ENCODE results near the gene CLIC6. TPM values are rescaled to one million over a fixed set of nuclear protein-coding genes. Genes with fewer than 3 reads are reported as not detected.
A peak's percentile ranks its signal among the peaks of the same experiment; 100 is the strongest.

The CLIC6 gene
- total RNA-seq = 1 to 10 TPM; 2.5 to 10.0 (median 3.7) TPM

DNA sequence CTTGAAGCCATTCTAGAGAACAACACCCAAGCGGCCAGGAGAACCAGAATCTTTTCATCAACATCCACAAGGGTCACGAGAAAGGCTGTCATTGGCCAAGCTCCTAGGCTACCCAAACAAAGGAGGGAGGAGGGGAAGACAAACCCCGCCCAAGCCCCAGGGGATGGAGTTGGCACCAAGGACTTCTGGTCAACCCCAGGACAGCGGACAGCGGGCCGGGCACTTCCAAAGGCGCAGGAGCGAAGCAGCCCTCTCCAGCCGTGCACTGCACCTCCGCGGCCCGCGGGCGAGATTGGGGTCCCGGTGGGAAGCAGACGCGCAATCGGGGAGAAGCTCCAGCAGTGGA lies at the start of gene CLIC6:
Gene CLIC6, plus strand, starts transcription at position 192 of the 346 bp plus-strand sequence. CDS start 395 bp downstream, outside the sequence.
- peaks cover 26% of the 10 kb centered on the region for H3K4me1 ChIP-seq
- H3K27ac ChIP-seq = peak within 1 kb of the TSS; percentile 72
- peaks cover 50% of the 10 kb centered on the region for H3K27me3 ChIP-seq
- DNase-seq (ENCODE audit: low spot score in 2 of 2) = peak in 1 of 2 donors; percentile 82
- WGBS = 25% methylated on average over 11 of the region's 18 CpGs
- no peaks in the 10 kb centered on the region for H3K9me3 ChIP-seq
- no peaks in the 10 kb centered on the region for H3K36me3 ChIP-seq
- TF ChIP-seq, protein P1, sequence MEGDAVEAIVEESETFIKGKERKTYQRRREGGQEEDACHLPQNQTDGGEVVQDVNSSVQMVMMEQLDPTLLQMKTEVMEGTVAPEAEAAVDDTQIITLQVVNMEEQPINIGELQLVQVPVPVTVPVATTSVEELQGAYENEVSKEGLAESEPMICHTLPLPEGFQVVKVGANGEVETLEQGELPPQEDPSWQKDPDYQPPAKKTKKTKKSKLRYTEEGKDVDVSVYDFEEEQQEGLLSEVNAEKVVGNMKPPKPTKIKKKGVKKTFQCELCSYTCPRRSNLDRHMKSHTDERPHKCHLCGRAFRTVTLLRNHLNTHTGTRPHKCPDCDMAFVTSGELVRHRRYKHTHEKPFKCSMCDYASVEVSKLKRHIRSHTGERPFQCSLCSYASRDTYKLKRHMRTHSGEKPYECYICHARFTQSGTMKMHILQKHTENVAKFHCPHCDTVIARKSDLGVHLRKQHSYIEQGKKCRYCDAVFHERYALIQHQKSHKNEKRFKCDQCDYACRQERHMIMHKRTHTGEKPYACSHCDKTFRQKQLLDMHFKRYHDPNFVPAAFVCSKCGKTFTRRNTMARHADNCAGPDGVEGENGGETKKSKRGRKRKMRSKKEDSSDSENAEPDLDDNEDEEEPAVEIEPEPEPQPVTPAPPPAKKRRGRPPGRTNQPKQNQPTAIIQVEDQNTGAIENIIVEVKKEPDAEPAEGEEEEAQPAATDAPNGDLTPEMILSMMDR (IDR thresholded peaks at IDR 0.05) = no peak
- TF ChIP-seq EP300 (IDR thresholded peaks at IDR 0.05) (no peak), POLR2AphosphoS5 (IDR thresholded peaks at IDR 0.05) (no peak), POLR2A (IDR thresholded peaks at IDR 0.05) (no peak)
- H3K4me3 ChIP-seq = peak within 1 kb of the TSS; percentile 62

DNA sequence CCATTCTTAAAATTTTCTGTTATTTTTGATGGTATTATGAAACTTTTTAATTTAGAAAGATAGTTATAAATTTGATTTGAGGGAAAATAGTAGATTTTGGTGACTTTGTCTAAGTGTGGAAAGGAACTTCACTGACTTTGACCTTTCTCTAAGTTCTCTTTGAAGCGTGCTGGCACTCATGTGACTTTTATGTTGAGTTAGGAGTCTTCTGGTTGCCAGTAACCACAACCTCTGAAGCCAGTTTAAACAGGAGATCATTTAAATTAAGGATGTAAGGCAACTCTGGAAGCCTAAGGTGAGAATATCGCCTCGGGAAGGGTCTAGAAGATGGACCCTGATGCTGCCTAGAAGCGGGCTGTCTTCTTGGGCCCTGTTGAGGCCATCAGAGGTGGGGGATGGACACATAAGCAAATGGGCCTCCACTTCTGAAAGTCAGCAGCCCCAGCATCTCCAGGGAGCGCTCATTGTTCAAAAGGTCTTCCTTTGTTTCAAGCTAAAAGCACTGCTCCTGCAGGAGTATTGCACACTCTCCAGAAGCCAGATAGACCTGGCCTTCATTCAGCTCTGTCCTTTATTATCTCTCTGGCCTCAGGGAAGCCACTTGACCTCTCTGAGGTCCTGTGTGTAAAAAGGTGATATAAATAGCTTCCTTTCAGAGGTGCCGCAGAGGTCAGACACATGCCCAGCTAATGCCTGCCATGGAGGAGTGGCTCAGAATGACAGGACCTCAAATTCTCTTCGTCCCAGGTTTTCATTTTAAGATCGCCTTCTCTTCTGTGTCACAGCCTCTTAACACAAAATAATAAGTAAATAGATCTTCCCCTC lies 48.7 kb upstream of the CLIC6 start:
- Histone ChIP-seq H3K9me3 (no peaks in the 10 kb centered on the region), H3K4me3 (no peak overlapping the region), H3K27me3 (no peaks in the 10 kb centered on the region), H3K27ac (no peak overlapping the region), H3K36me3 (no peaks in the 10 kb centered on the region), H3K4me1 (peaks cover 7% of the 10 kb centered on the region)
- TF ChIP-seq EP300 (IDR thresholded peaks at IDR 0.05) (no peak), POLR2A (IDR thresholded peaks at IDR 0.05) (no peak)
- TF ChIP-seq, protein P1 (IDR thresholded peaks at IDR 0.05) = no peak
- 78% methylated on average over 8 of the region's 8 CpGs for WGBS
- DNase-seq (ENCODE audit: low spot score in 2 of 2) = peak in 1 of 2 donors; percentile 20

DNA sequence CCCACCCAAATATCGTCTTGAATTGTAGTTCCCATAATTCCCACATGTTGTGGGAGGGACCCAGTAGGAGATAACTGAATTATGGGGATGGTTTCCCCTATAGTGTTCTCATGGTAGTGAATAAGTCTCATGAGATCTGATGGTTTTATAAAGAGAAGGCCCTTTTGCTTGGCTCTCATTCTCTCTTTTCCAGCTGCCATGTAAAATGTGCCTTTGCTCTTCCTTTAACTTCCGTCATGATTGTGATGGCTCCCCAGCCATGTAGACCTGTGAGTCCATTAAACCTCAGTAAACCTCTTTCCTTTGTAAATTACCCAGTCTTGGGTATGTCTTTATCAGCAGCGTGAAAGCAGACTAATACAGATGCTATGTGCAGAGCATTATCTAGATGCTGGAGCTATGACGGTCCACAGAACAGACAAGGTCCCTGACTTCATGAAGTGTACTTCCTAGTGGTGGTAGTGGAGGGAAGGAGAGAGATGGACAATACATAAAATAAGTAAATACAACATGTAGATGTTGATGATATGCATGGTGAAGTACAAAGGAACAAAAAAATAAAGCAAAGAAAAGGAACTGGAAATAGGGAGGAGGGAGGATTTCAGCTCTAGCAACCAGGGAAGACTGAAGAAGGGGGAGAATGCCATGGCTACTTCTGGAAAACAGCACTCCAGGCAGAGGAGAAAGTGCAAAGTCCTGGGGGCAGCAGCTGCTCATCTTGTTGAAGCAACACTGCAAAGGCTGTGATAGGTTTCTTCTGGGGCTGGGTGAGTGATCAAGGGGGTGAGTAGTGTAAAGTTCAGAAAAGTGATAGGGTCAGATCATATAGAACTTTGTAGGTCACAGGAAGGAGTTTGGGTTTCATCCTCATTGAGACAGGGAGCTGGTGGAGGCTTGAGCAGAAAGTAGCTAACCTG lies 47.1 kb upstream of the CLIC6 start:
- Histone ChIP-seq H3K9me3 (no peaks in the 10 kb centered on the region), H3K4me1 (no peaks in the 10 kb centered on the region), H3K27me3 (no peaks in the 10 kb centered on the region), H3K36me3 (no peaks in the 10 kb centered on the region), H3K4me3 (no peak overlapping the region), H3K27ac (no peak overlapping the region)
- WGBS = 90% methylated on average over 4 of the region's 4 CpGs
- DNase-seq (ENCODE audit: low spot score in 2 of 2) = peak in 1 of 2 donors; percentile 6
- no peak for TF ChIP-seq EP300 (IDR thresholded peaks at IDR 0.05)
- no peak for TF ChIP-seq POLR2A (IDR thresholded peaks at IDR 0.05)
- no peak for TF ChIP-seq POLR2AphosphoS5 (IDR thresholded peaks at IDR 0.05)
- TF ChIP-seq, protein P1 (IDR thresholded peaks at IDR 0.05) = no peak

DNA sequence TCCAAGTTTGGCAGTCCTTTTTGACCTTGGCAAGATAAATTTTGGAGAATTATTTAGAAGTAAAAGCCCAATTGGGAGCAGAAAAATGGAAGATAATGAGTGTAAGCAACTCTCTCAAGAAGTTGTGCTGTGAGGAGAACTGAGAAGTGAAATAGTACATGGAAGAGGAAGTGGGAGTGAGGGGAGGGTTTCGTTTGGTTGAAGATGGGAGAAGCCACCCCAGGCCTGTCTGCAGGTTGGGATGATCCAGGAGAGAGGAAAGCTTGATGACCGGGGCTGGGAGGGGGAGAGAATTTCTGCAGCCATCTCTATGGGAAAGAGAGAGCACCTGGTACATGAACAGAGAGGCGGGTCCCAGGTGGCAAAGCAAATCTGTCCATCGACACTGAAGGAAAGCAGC lies 45.3 kb upstream of the CLIC6 start:
- no peak overlapping the region for H3K4me3 ChIP-seq
- peaks cover 3% of the 10 kb centered on the region for H3K27me3 ChIP-seq
- 82% methylated on average over 4 of the region's 4 CpGs for WGBS
- H3K36me3 ChIP-seq = no peaks in the 10 kb centered on the region
- no peak overlapping the region for H3K27ac ChIP-seq
- peak in 1 of 2 donors; percentile 44 for DNase-seq (ENCODE audit: low spot score in 2 of 2)
- TF ChIP-seq POLR2AphosphoS5 (IDR thresholded peaks at IDR 0.05) = no peak
- TF ChIP-seq, protein P1 (IDR thresholded peaks at IDR 0.05) = no peak
- no peak for TF ChIP-seq POLR2A (IDR thresholded peaks at IDR 0.05)
- no peak for TF ChIP-seq EP300 (IDR thresholded peaks at IDR 0.05)
- no peaks in the 10 kb centered on the region for H3K9me3 ChIP-seq
- no peaks in the 10 kb centered on the region for H3K4me1 ChIP-seq

Measured in suprapubic skin (tissue), 4 donors.